ENCODE results near the gene VPS13D.
"Not testable (repeated sequence)": the region's sequence is repeated elsewhere in the genome, so short reads cannot be mapped to it uniquely, and the experiment has no call there.

Gene VPS13D

GRCh38 chr1:12284486-12284885 lies 54.7 kb downstream of the VPS13D start:
- DNase-seq (ENCODE audit: low read depth, low spot score): no peak

GRCh38 chr1:12285496-12286143 lies 55.8 kb downstream of the VPS13D start:
- DNase-seq (ENCODE audit: low read depth, low spot score): no peak

GRCh38 chr1:12287869-12288268 lies 58.0 kb downstream of the VPS13D start:
- no peak for DNase-seq (ENCODE audit: low read depth, low spot score)

GRCh38 chr1:12290828-12291227 lies 61.0 kb downstream of the VPS13D start:
- no peak for DNase-seq (ENCODE audit: low read depth, low spot score)

DNA sequence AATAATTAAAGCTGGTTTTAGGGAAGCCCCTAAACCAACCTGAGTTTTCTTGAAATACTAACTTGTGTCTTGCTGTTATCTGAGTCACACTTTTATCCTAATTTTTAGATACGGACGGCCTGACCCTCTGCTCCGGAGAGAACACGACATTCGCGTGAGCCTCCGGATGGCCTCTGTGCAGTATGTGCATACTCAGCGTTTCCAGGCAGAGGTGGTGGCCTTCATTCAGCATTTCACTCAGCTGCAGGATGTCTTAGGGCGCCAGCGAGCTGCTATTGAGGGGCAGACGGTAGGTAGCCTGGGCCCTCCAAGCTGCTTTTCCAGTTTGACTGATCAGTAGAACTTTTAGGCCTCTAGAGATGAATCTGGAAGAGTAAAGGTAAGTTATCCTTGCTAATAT lies 63.6 kb downstream of the VPS13D start:
- no peak for DNase-seq (ENCODE audit: low read depth, low spot score)

DNA sequence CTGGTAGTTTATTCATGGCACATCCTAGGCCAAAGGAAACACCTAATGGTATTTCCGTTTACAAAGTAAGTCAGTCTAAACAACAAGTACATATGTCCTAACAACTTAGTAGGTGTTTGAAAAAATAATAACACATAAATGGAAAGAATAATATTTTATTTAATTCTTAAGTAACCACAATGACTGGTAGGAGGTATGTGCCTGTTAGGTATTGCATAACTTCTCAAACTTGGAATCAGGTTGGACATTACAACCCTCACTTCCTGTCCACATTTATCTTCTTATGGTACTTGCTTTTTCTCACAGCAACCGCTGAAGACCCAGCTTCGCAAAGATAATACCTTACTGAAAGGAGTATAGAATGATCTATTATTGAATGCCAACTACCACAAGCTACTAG lies 64.2 kb downstream of the VPS13D start:
- no peak for DNase-seq (ENCODE audit: low read depth, low spot score)

DNA sequence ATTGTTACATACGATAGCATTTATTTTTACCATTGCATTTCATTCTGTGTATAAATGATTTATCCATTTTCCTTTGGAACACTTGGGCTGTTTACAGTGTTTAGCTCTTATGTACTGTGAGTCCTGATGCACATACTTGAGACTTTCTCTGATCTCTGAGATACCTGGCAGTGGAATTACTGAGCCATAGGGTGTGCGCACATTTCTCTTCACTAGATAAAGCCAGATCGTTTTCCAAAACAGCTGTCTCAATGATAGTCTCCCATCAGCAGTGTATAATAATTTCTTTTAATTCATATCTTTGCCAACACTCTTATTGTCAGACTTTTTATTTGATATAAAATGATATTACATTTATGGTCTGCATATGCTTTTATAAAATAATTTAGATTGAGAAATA lies 66.2 kb downstream of the VPS13D start:
- no peak for DNase-seq (ENCODE audit: low read depth, low spot score)

- DNase-seq (ENCODE audit: low read depth, low spot score): no peak
Measured at GRCh38 chr1:12296623-12297022, 66.8 kb downstream of the VPS13D start.

DNA sequence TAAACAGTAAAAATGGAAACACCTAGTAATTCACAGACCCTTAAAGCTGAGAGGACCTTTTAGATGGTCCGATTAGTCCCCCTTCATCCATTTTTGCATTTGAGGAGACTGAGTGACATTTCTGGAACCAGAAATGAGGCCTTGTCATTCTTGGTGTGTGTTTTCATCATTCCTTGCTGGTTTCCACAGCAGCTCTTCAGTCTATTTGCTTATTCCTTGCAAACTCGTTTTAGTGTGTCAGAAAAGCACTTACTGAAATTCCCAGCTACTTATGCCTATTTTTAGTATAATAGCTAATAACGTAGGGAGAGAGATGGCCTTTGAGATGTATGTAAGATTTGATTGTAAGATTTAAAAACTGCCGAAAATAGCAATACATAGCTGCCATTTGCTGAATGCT lies 70.9 kb downstream of the VPS13D start:
- no peak for DNase-seq (ENCODE audit: low read depth, low spot score)

- DNase-seq (ENCODE audit: low read depth, low spot score): no peak
Measured at GRCh38 chr1:12301518-12302237, 71.8 kb downstream of the VPS13D start.

DNA sequence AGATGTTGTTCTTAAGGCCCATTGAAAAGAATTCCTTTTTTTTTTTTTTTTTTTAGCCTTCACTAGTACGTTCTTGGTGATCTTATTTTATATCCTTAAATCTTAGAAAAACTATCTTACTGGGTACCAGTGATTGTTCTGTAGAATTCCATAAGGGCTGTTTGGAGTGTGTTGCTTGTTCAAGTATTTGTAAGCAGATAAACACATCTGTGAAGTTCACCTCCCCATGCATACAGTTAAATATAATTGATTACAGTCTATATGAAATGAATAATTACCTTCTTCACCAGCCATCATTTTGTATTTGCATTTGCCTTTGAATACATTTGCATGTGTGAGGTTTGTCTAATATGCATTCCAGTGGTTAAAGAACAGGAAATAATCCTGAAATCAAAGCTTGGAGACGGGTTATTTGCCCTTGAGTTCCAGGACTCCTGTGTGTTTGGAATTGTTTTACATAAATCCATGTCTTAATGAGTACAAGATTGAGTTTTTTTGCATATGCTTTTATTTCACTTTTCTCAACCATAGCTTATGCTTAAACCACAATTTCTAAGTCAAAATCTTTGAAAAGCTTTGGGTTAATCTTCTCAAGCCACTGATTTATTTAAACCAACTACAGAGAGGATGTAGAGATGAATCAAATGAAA lies 73.1 kb downstream of the VPS13D start:
- DNase-seq (ENCODE audit: low read depth, low spot score): no peak

- no peak for DNase-seq (ENCODE audit: low read depth, low spot score)
Measured at GRCh38 chr1:12305377-12305776, 75.5 kb downstream of the VPS13D start.

DNA sequence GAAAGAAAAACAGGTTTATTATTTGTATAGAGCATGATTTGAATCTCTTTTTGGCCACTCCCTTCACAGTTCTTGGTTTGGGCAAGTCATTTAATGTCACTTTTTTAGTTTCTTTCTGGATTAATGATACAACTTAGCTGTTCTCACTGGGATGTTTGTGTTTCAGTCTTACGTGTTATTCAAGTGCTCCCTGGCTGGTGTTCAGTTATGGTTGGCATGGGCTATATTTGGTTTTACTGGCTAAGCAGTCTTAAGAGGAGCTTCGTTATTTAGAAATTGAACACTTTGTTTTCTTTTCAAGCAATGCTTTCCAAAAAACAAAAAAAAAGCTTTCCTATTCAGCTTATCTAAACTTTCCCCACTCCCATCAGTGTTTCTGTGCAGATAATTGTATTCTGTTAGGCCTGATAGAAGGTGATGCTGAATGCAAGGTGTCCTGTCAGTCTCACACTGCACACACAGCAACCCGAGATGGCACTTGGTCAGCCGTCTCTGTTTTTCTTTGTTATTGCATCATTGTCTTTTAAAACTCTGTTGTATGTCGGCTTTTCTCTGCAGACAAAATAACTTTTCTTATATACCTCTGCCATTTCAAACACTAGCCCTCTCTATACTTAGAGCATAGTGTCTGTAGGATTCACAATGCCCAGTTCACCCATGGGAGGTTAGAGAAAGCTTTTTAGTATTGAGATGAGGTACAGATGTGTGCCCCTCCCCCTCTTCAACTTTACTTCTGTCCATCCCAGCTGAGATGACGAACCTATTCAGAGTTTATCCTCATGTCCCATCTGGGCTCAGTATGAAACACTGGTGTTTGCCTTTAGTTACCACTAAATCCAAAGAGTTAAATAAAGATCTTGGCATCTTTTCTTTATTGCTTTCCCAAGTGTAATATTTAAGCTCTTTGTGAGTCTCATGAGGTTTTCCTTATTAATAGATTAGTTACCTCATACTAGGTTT lies 80.2 kb downstream of the VPS13D start:
- DNase-seq (ENCODE audit: low read depth, low spot score): no peak

DNA sequence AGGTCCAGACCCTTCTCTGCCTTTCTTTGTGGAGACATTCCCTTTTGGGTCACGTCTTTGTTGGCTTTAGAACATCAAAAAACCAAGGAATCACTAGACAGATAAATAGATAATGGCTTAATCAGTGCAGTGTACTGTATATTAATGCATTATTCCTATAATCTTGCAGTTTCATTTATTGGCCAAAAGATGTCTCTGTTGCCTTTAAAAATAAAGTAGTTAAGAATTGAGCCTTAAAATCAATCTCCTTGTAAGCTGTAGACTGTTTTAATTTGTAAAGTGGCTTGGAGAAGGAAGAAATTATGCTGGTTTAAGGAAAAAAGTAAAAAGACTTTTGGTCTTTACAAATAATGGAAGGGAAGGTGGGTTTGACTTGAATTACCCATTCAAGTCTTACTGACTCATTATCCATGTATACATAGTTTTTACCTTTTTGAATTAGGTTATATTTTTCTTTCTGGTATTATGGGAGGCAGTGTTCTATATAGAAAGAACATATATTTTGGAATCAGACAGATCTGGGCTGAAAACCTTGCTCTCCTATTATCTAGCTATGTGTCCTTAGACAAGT lies 84.6 kb downstream of the VPS13D start:
- DNase-seq (ENCODE audit: low read depth, low spot score): no peak

- no peak for DNase-seq (ENCODE audit: low read depth, low spot score)
Measured at GRCh38 chr1:12315146-12315545, 85.3 kb downstream of the VPS13D start.

DNA sequence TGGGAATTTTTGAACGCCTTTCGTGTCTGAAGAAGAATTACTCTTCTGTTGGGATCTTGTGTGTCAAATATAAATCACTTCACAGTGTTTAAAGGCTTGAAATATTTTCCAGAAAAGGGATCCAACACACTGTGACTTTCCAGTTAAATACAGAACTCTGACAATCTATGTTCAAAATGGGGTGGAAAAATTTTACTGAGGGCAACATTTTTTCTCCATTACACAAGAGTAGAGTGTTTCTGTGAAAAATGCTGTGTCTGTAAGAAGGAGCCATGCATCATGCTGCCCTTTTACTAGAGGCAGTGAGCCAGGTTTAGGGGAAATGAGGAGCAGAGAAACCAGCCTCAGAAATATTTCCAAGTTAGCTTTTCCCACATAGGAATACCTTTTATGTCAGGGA lies 86.5 kb downstream of the VPS13D start:
- no peak for DNase-seq (ENCODE audit: low read depth, low spot score)

DNA sequence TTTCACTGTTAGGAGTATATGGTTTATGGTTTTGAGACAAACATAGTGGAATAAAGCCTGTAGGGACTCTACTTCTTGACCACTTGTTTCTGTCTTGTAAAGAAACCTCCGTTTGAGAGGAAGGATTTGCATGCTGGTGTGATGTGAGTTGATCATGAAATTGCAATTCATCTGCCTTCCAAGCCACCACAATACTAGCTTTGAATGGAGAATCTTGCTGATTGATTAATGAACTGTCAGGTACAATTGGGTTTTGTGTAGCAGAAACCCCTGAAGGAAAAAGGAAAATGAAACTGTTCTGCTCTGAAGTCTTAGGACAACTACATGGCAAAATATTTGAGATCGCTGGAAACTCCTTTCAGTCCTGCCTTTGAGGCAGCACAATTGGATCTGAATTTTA lies 90.7 kb downstream of the VPS13D start:
- DNase-seq (ENCODE audit: low read depth, low spot score): no peak

DNA sequence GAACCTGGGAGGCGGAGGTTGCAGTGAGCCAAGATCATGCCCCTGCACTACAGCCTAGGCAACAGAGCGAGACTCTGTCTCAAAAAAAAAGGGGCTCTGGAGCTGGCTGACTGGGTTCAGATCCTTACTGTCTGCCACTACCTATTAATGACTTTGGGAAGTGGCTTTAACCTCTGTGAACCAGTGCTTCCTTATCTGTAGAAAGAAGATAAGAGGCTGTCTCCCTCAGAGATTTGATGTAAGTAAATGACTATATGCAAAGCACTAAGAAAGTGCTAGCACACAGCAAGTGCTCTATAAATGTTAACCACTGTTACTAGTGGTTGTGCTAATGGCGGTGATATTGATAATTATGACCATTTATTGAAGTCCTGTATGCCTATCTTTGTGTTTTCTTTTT lies 94.6 kb downstream of the VPS13D start:
- DNase-seq (ENCODE audit: low read depth, low spot score): no peak

DNA sequence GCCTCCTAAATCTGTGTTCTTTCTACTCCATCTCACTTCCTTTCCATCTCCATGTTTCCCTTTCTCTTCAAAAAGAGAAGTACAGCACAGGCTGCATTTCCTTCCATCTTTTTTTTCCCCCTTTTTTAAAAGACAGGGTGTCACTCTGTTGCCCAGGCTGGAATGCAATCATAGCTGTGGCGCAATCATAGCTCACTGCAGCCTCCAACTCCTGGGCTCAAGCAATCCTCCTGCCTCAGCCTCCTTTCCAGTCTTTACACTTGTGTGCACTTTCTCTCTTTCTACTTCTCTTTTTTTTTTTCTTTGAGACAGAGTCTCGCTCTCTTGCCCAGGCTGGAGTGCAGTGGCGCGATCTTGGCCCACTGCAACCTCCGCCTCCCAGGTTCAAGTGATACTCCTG lies 95.1 kb downstream of the VPS13D start:
- not testable (repeated sequence) for DNase-seq (ENCODE audit: low read depth, low spot score)

GRCh38 chr1:12326986-12327385 lies 97.2 kb downstream of the VPS13D start:
- no peak for DNase-seq (ENCODE audit: low read depth, low spot score)

- DNase-seq (ENCODE audit: low read depth, low spot score): peak; percentile 9
Measured at GRCh38 chr1:12327566-12327965, 97.7 kb downstream of the VPS13D start.

Data from ELF-1 (cell line).